Kidney glomerular epithelial cell (primary cell): Measurements from ENCODE around the gene SPATS1.
A peak's percentile ranks its signal among the peaks of the same experiment; 100 is the strongest.
"Not testable (repeated sequence)": the region's sequence is repeated elsewhere in the genome, so short reads cannot be mapped to it uniquely, and the experiment has no call there.

Experiments used
- DNase-seq: peaks from one replicate; lab custom pipeline; 2025; lab: John Stamatoyannopoulos, UW

The SPATS1 gene

DNA sequence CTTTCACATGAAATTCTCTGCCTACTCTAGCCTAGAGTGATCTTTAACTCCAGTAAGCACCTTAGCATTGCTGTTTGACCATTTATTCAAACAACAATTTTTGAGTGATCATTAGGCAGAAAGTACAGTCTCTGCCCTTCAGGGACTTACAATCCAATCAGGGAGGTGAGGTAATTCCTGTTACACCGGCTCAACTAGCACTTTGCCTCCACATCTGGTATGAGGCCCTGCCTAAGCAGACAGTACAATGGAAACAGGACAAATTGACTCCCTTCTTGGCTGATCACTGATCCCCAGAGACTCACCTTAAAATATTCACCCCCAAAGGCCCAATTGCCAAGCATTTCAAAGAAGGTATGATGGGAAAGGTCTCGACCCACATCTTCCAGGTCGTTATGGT, 30.7 kb upstream of the SPATS1 start:
- no peak for DNase-seq

GRCh38 chr6:44312901-44313788, 29.3 kb upstream of the SPATS1 start, which contains the start of gene AARS2:
TSS of gene AARS2 (minus strand) at chr6:44313347. CDS start at chr6:44313323, 24 bp downstream.
- peak; percentile 77 for DNase-seq

GRCh38 chr6:44314657-44315056, 27.8 kb upstream of the SPATS1 start:
- DNase-seq, result not testable (repeated sequence)

DNA sequence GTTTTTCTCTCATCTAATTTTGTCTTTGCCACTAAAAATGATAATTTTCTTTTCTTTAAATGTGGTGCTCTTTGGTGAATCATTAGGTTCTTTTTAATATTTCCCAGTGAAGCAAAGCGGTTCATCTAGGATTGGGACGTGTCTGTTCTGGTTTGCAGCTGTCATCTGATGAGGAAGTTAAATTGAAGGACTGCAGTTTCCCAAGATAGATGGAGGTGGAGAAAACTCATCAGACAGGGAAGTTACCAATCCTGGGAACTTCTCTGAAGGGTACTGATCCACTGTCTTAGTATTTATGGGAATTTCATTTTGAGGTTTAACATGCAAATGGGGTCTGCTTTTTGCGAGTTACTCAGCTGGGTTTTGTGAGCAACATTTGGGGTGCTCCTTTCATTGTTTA, 26.9 kb upstream of the SPATS1 start:
- DNase-seq, result no peak

DNA sequence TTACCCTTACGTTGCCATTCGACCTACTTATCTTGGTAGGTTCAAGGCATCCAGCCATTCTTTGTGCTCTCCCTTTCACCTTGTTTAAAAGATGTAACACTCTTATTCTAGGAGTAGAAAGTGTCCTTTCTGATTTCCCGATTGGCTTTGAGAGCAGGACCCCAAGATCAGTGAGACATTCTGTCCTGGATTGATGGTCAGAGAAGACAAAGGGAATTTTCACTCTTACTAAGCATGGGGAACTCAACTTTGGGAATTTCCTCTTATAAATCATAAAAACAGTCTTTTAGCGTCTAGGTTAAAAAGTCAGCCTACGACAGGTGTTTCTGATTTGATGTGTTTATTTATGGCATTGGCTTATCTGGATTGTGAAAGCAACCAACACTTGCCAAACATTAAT, 26.5 kb upstream of the SPATS1 start:
- no peak for DNase-seq

DNA sequence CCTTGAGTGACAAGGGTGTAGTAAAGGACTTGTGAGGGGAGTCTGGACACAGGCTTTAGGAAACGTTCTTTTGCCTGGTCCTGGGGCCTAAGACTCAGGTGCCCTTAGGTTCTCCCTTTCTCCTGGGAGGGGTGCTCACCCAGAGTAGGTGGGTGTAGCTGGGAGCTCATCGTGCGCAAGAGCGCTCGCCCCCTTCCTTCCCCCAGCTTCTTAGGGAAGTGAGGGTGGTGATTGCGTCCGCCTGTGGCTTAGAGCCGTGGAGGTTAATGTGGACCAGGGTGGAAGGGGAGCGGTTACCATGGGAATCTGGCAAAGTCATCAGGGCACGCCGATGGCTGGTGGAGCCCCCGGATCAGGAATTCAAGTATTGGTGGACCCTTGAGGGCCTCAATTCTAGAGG, 26.0 kb upstream of the SPATS1 start:
- DNase-seq, result no peak

- DNase-seq, result not testable (repeated sequence)
Measured at GRCh38 chr6:44317136-44317631, 25.3 kb upstream of the SPATS1 start.

GRCh38 chr6:44321210-44321609, 21.2 kb upstream of the SPATS1 start:
- no peak for DNase-seq

DNA sequence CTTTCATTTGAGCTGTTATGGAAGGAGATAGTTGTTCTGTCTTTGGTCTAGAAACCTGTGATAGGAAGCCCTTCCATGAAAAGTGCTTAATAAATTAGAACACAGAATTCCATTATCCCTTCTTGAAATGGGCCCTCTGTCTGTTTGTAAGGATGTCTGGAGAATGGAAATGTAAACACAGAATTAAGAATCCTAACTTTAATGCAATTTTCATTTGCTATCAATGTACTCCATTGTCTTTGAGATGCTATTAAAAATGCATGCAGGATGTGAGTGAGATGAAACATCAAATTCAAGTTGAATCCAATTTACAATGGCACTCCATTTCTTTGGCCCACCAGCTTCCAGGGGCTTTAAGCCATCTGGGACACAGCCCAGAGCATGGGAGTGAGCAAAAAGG, 15.4 kb upstream of the SPATS1 start:
- no peak for DNase-seq

GRCh38 chr6:44327760-44328159, 14.7 kb upstream of the SPATS1 start:
- DNase-seq, result no peak

- DNase-seq, result not testable (repeated sequence)
Measured at GRCh38 chr6:44328203-44328602, 14.2 kb upstream of the SPATS1 start.

- DNase-seq, result no peak
Measured at GRCh38 chr6:44329858-44330257, 12.6 kb upstream of the SPATS1 start.

DNA sequence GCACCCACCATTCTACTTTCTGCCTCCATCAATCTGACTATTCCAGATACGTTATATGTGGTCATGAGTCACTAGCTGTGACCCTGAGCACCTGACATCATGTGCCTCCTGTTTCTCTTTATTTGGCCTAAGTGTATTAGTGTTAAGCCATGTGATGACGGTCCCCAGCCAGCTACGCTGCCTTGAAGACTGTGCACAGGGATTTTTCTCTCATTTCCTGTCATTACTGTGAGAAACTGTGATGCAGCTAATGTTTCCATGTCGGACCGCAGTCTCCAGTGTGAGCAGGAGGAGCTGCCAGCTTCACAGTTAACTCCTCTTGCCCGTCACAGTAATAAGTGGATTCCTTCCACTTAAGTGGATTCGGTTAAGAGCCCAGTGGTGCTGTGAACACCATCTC, 9.9 kb upstream of the SPATS1 start:
- no peak for DNase-seq

GRCh38 chr6:44333273-44333919, 9.1 kb upstream of the SPATS1 start:
- no peak for DNase-seq

- DNase-seq, result no peak
Measured at GRCh38 chr6:44333942-44334341, 8.5 kb upstream of the SPATS1 start.

DNA sequence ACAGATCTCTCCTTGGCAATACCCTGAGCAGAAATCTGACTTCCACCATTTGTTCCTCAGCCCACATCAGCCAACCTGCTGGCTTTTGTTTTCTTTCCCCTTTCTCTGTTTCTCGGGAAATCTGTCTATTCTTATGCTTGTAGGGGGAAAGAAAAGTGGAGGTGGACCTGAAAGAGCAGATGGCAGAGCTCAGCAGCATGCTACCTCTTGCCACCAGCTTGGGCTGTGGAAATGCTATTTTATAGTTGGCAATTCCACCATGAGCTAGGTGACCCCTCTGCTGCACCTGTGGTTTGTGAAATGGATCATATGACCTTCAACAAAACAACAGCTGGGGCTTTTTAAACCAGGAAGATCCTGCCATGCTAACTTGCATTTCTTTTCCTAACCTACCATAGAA, 6.8 kb upstream of the SPATS1 start:
- no peak for DNase-seq

- peak; percentile 54 for DNase-seq
Measured at GRCh38 chr6:44338228-44339122, 4.0 kb upstream of the SPATS1 start.

GRCh38 chr6:44339301-44339700, 3.1 kb upstream of the SPATS1 start:
- DNase-seq, result no peak

- peak; percentile 80 for DNase-seq
Measured at GRCh38 chr6:44339763-44340625, 2.5 kb upstream of the SPATS1 start.

GRCh38 chr6:44341095-44341890, 1.2 kb upstream of the SPATS1 start:
- no peak for DNase-seq
